ENCODE data around the gene CARS2. TPM values are rescaled to one million over a fixed set of nuclear protein-coding genes. Genes with fewer than 3 reads are reported as not detected.
A peak's percentile ranks its signal among the peaks of the same experiment; 100 is the strongest.
"Not testable (repeated sequence)": the region's sequence is repeated elsewhere in the genome, so short reads cannot be mapped to it uniquely, and the experiment has no call there.

CARS2 gene
- total RNA-seq, 1 donor from 2014 or later: 45.2 TPM

DNA sequence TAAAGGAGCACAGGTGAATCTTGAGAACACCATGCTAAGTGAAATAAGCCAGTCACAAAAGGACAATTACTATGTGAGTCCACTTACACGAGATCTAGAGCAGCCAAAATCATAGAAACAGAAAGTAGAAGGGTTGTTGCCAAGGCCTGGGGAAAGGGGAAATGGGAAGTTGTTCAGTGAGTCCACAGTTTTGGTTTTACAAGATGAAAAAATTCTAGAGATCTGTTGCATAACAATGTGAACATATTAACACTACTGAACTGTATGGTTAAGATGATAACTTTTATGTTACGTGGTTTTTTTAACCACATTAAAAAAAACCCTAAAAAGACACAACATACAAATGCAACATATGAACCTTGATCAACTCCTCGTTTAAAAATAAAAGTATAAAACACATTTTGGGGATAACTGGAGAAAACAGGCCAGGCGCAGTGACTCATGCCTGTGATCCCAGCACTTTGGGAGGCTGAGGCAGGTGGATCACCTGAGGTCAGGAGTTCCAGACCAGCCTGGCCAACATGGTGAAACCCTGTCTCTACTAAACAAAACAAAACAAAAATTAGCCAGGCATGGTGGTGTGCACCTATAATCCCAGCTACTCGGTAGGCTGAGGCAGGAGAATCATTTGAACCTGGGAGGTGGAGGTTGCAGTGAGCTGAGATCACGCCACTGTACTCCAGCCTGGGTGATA lies 47.6 kb downstream of the CARS2 start:
- FAIRE-seq; DNase-seq (ENCODE audit: low spot score in 2 of 2): not testable (repeated sequence)

DNA sequence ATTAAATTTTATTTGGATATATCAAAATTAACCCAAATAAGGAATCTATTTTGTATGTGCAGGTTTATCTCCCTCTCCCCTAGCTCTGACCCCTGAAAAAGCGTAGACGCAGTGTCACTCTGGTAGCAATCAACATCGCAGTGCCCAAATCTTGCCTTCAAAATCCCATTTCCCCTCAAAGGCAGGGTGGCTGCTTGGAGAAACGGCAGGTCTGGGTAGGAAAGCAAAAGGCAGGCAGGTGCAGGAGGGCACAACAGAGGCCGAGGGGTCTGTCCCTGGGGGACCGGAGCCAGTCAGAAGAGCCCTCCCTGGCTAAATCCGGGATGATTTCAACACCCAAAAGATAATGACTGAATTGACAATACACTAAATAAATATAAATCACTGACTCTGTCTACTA lies 48.7 kb downstream of the CARS2 start:
- FAIRE-seq (no peak), DNase-seq (ENCODE audit: low spot score in 2 of 2) (no peak)

DNA sequence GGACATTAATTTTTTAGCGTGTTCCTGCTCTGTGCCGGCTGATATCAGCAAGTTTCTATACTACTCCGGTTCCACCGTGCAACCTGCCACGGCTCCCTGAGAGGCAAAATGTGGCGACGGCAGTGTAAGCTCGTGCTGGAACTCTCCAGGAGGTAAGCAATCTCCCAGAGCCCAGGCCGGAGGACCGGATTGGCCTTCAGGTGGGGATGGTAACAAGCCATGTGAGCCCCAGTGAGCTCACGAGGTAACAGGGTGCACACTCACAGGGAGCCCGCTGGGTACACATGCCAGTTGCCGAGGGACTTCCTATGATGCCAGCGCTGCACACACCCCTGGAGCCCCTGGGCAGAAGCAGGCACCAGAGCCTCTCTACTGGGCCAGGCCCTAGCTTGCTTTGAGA lies 52.1 kb downstream of the CARS2 start:
- DNase-seq (ENCODE audit: low spot score in 2 of 2) (no peak), FAIRE-seq (no peak)

DNA sequence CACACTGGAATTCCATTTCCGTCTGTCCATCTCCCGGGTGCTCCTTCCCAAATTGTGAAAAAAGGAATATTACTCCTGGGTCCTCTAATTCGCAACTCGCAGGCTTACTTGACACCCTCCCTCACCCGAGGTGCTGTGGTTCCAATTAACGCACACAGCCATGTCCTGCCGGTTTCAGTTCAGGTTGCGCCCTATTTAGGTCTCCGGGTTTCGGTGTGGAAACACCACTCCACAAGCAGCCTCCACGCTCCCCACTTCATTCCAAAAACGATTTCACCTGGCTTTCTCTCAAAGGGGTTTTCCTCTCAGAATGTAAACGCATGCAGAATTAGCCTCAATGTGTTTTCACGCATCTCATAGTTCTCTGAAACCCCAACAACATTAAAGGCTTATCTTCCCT lies 52.6 kb downstream of the CARS2 start:
- no peak for FAIRE-seq
- no peak for DNase-seq (ENCODE audit: low spot score in 2 of 2)

DNA sequence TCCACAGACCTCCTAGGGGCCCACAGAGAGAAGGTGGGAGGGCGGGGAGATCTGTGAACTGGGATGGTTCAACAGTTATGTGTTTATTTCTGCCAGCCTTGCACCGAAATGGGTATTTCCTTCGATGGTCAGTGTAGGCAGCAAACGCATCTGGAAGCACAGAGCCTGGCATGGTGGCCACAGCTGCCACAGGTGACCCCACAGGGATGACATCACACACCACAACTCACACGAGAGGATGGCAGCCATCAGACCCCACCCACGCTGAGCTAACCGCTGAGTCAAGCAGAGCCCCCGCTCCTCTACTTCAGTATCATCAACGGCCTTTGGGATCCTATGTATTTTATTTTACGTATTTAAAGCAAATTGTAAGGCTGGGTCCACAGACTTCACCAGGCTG lies 53.2 kb downstream of the CARS2 start:
- no peak for DNase-seq (ENCODE audit: low spot score in 2 of 2)
- no peak for FAIRE-seq

DNA sequence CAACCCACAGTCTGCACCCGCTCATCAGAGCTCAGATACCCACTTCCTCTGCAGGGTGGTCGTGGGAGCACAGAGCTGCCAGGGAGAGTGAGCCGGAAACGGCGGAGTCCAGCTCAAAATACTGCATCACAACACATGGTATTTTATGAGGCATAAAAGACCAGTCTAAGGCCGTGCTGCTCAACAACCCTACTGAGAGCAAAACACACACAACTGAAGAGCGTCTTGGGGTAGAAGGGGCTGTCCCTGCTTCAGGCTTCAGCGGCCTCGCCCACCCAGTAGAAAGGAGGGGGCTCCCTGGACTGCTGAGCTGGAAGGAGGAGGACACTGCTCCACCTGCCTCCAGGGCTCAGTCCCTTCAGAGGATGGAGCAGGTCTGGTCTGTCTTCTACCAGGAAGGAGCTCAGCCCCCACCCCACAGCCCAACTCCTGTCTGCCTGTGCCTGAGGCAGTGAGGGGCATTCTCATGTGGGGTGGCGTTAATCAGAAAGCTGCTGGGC lies 53.6 kb downstream of the CARS2 start:
- DNase-seq (ENCODE audit: low spot score in 2 of 2): no peak
- no peak for FAIRE-seq

DNA sequence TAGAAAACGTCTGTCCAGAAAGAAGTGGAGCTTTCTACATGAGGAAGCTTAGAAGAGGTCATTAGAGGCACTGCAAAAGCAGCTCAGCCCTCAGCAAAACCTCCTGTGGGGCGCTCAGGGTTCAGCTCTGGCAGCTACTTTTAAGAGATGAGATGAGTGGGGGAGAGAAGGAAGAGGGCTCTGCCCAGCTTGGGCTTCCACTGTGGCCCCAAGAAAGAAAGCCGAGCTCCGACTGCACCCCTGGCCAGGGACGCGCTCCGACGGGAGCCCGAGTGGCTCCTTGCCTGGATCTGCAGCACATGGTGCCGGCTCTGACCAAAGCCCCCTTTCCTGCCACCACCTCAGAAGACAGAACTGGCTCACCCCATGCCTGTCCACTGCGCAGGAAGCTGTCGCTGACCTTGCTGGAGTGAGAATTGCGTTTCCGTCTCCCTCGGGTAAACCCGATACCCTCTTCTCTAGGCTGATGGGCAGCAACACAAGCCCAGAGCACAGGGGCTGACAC lies 54.1 kb downstream of the CARS2 start:
- no peak for FAIRE-seq
- DNase-seq (ENCODE audit: low spot score in 2 of 2): no peak

DNA sequence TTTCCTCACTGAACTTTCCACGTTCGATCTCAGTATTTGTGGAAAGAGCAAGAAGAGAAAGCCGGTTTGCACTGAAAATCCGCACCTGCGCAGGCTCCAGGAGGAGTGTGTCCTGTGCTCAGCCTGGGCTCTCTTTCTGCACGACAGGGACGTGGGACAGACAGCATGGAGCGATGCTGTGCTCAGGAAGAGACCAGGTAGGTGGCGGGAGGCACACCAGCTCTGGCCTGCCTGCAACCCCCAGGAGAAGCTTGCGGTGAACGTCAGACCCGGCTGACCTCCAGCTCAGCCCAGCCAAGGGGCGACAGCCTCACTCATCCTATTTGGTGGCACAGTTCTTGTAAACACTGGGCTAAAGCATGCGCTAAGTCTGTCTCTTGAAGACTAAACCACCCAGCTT lies 54.6 kb downstream of the CARS2 start:
- DNase-seq (ENCODE audit: low spot score in 2 of 2) (no peak), FAIRE-seq (no peak)

DNA sequence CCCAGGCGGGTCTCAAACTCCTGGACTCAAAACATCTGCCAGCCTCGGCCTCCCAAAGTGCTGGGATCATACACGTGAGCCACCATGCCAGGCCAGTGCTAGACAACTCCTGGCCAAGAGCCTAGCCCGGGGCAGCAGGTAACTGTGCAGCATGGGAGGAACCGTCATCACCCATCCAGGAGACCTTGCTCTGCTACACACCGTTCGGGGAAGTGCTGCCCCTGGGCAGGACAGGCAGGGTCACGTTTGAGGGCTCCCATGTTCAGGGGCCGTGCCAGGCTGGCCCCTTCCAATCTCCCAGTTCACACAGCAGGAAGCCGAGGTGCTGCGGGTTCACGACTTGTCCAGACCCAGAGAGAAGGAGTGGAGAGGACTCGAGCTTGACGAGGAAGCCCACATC lies 55.5 kb downstream of the CARS2 start:
- FAIRE-seq (no peak), DNase-seq (ENCODE audit: low spot score in 2 of 2) (no peak)

DNA sequence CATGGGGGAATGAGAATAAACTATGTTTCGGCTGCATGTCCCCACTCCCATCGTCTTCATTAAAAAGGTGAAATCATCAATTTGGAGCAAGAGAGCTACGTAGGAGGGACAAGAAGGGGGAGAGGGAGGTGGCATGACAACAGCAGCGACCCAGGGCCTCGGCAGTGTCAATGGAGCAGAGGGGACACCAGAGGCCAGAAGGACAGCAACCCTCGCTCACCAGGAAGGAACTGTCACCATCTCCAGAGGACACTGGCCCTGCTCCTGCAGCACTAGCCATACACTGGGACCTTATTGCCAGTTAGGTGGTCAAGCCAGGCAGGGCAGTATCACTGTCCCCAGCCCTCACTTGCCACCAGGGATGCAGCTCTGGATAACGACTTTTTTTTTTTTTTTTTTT lies 56.4 kb downstream of the CARS2 start:
- FAIRE-seq (no peak), DNase-seq (ENCODE audit: low spot score in 2 of 2) (no peak)

DNA sequence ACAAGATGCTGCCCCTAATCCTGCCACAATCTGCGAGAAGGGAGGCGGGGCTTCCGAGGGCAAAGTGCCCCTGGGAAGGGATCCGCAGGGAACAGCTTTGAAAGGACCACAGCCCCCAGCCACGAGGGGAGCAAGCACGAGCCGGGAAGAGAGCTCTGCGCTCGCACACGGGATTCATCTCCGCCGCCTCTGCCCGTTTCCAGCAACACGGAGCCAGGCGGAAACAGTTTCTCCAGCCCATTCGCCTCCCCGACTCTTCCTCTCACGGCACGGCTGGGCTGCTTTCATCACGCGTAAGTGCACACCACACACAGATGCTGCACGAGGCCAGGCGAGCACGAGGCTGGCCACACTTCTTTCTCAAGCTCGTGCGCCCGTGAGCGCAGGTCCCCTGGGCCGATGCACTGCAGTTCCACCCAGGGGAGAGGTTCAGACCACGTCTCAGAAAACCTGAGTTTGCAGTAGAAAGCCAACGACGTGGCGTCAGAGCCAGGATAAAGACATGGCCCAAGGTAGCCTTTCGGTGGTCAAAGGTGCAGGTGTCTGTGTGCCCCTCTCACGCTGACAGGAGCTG lies 57.0 kb downstream of the CARS2 start:
- FAIRE-seq: no peak
- DNase-seq (ENCODE audit: low spot score in 2 of 2): no peak

DNA sequence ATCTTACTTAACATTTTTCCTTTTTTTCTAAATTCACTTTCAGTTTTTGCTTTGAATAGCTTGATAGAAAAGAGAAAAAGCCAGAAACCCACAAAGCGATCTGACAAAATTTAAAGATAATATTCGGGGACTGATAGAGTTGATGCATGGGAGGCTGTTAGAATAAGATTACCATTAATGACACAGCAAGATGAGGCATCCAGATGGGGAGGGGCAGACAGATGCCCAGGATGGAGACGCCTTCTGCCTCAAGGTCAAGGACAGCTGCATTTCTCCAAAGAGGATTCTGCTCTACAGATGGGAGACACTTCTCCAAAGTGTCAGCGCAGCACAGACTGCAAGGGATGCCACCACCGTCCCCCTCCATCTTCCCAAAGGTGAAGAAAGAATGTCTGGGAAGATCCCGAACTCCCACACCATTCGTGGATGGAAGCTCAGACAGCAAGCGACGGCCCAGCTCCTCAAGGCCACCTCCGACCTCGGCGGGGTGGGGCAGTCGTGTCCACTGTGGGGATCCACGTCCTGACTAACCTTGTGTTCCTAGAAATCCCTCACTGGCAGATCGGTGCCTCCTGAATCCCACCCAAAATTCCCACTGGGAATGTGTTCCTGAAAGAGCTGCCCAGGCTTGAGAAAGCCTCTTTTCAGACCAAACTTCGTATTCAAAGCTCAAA lies 57.6 kb downstream of the CARS2 start:
- DNase-seq (ENCODE audit: low spot score in 2 of 2) (no peak), FAIRE-seq (no peak)

DNA sequence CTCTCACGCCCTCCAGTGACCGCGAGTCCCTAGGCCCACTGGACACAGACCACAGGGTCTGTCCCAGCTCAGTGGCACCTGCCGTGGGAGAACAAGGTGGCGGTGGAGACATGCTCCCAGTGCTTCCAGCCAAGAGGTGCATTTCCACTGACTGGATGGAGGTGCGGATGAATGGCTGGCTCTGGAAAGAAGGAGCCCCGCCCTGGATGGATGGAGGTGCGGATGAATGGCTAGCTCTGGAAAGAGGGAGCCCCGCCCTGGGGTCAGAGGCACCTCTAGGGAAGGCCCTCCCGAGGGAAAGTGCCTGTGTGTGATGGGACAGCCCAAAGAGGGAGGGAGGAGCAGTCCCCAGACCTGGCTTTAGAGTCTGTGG lies 58.6 kb downstream of the CARS2 start:
- FAIRE-seq: no peak
- DNase-seq (ENCODE audit: low spot score in 2 of 2): no peak

DNA sequence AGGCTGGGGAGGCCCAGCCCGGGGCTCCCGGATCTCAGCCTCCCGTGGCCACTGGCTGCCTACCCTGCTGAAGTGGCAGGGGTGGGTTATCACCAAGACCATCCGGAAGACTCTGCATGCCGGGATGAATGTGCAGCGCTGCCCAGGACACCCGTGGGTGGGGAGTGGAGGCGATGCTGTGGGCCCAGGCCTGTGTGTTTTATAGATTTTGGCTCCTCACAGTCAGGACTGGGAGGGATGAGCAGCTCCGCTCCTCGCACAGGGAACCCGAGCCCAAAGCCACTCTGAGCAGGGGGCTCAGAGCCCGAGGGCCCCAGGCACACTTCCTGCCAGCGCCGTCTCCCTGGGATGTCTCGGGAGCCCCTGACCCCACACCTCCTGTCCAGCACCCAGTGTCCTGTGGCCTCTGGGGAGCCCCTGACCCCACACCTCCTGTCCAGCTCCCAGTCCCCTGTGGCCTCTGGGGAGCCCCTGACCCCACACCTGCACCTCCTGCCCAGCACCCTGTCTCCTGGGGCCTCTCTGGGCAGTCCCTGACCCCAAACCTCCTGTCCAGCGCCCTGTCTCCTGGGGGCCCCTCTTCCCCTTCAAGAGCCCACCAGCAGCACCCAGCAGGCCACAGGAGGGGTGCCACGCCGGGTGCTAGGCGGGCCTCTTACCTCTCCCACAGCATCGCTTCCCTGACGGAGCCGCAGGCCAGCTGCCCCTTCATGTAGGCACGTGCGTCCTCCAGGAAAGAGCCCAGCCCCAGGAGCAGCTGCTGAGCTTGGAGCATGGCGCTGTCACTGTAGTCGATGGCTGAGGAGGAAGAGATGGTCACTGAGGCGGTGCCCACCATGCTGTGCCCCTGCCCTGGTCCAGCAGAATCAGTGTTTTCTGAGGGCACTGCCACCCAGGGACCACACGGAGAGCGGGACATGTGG lies 59.2 kb downstream of the CARS2 start:
- FAIRE-seq (no peak), DNase-seq (ENCODE audit: low spot score in 2 of 2) (no peak)

DNA sequence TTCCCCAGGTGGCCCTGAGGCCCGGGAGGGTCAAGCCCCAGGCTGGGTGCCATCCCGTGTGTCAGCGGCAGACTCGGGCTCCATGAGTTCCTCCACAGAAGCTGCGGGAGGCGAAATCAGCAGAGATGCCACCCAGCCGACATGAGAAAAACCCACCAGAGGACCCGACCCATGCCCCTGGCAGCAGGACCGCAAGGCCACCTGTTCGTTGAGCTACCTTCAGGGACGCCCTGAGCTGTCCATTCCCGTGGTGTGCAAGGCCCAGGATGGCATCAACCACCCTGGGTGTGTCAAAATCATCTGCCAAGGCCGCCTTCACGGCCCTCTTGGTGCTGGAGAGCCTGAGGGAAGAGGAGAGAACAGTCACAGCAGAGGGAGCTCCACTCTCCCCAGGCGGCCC lies 60.2 kb downstream of the CARS2 start:
- FAIRE-seq: no peak
- DNase-seq (ENCODE audit: low spot score in 2 of 2): no peak

DNA sequence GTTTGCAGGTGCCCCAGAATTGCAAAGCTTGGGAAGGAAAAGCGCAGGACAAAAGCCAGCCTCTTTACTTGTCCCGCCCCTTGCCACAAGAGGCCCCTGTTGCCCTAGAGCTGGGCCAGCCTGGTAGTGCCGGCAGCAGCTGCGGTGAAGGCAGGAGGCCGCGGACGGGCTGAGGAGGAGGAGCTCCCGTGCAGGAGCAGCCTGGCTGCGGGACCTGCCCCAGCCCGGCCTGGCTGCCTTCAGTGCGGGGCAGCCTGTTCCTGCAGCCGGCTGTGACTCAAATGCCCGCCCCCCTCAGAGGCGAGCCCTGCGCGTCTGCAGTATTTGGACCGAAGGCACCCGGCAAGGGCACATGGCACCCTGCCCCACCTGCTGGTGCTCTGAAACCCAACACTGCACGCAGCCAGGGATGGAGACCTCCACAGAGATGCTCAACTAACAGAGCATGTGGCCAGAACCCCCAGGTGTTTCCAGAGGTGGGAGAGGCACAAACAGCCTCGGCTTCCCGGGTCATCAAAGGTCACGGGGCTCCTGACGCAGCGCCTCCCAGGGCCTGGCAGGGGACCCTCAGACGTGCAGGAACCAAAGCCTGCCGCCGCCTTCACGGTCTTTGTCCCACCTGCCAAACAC lies 60.9 kb downstream of the CARS2 start:
- FAIRE-seq (no peak), DNase-seq (ENCODE audit: low spot score in 2 of 2) (peak; percentile 63 to 74)

DNA sequence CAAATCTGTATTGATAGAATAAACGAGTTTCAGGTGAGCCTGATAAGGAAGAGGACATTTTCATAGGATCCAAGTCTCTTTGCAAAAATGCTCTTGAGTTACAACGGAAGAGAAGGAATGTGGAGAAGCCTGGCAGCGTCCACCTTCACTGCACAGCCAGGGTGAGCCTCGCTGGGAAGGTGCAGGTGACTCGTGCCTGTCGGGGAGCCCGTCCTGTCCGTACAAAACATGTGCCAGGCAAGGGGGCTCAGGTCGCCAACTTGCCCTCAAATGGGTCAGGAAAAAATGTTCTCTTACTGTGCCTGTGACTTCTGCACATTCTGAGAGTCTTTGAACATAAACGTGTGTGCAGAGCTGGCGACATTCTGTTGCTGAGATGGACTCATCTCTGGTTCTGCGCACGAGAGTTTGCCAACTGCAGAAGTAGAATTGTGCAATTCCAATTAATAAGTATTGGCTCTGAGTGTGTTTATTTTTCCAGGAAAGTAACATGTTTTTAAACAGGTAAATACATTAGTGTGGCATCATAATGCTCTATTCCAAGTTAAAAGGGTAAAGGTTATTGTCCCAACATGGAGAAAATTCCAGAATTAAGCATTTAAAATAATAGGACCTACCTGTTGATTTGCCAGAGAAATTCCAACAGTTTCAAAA lies 62.0 kb downstream of the CARS2 start:
- DNase-seq (ENCODE audit: low spot score in 2 of 2) (no peak), FAIRE-seq (no peak)

DNA sequence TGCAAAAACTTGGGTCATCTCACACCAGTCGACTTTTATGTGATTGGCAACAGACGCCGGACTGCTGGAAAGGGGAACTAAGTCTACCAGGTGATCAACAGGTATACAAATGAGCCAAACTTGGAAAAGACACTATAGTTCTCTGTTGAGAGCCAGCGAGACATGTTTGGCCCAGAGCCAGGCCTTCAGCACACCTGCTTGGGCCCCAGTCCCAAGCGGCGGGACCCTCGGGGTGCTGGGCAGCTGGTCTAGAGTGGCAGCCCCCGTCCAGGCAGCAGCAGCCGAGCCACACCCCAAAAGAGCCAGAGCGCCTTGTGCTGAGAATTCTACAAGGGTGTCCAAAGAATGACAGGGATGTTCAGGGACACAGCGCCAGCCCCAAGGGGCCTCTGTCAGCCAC lies 62.6 kb downstream of the CARS2 start:
- no peak for FAIRE-seq
- no peak for DNase-seq (ENCODE audit: low spot score in 2 of 2)

DNA sequence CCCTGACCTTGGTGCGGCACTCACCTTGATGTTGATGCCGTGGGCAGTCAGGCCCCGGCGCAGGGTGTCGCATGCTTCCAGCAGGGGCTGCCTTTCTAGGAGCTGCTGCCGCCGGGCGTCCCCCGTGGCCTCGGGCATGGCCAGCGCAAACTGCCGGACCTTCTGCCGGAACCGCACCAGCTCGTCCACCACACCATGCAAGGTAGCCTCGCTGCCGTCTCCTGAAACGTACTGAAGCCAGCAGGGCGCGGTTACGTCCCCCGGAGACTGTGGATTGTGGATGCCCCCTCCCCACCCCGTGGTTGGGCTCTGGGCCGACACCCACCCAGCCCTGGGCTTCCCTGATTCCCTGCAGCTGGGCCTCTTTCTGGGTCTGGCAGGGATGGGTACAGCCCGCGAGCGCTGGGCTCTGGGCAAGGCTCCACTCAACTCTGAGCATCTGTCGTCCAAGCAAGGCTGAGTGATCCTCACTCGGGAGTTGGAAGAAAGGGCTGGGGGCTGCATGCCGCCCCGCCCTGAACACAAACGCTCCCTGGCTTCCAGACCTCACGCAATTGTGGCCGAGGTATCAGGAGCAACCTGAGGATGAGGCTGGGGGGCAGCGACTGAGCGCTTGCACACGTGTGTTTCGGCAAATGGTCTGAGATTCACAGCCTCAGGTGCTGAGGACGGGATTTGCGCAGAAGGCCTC lies 63.5 kb downstream of the CARS2 start:
- no peak for DNase-seq (ENCODE audit: low spot score in 2 of 2)
- no peak for FAIRE-seq

Data from frontal cortex (tissue), 4 donors.